K562 (cell line): ENCODE measurements around the gene SMIM12. TPM values are rescaled to one million over a fixed set of nuclear protein-coding genes. Genes with fewer than 3 reads are reported as not detected.

Source experiments
- CCNT2 ChIP-seq: IDR thresholded peaks from 2 replicates; pipeline ENCODE4 v1.6.1; 2011; ENCODE audit warnings: borderline replicate concordance, low read depth, mild to moderate bottlenecking, moderate library complexity, mixed read lengths, low read length; ENCODE audit not compliant: insufficient read length; ENCODE audit errors: extremely low read depth
- COPS2 ChIP-seq: fragments of 450-650 bp; conservative IDR thresholded peaks from 2 replicates; pipeline ENCODE4 v1.6.1; 2016; ENCODE audit warnings: mild to moderate bottlenecking, moderate library complexity
- HNRNPLL ChIP-seq: fragments of 200-400 bp; formaldehyde crosslinking; IDR thresholded peaks from 2 replicates; pipeline ENCODE4 v1.6.1; 2017; ENCODE audit warnings: low read length, low read depth, mild to moderate bottlenecking; ENCODE audit not compliant: poor library complexity, severe bottlenecking
- JUND ChIP-seq, 2 experiments: IDR thresholded peaks; 2 replicates in 1 of 2; 3 replicates in 1 of 2; pipeline ENCODE4 v1.6.1; 2011; ENCODE audit warnings: borderline replicate concordance in 2 of 2, low read depth in 2 of 2, low read length in 2 of 2, improper control_type of control experiment in 1 of 2, missing biosample characterization in 1 of 2, missing genetic modification characterization in 1 of 2, missing genetic modification reagents in 1 of 2
- KAT7 ChIP-seq: sonication (generic); formaldehyde crosslinking; IDR thresholded peaks from 2 replicates; pipeline ENCODE4 v1.8.0; 2022; ENCODE audit warnings: missing genetic modification reagents, mild to moderate bottlenecking, borderline replicate concordance
- LEF1 ChIP-seq: fragments of 450-650 bp; IDR thresholded peaks from 2 replicates; pipeline ENCODE4 v1.6.1; 2016; ENCODE audit warnings: mild to moderate bottlenecking
- MCM5 ChIP-seq: fragments of 450-650 bp; IDR thresholded peaks from 2 replicates; pipeline ENCODE4 v1.6.1; 2016; ENCODE audit warnings: low read depth
- MCM7 ChIP-seq, 2 experiments: fragments of 450-650 bp; IDR thresholded peaks; 2 replicates each; pipeline ENCODE4 v1.6.1; 2016 to 2018
- MEF2D ChIP-seq: conservative IDR thresholded peaks from 2 replicates; pipeline ENCODE4 v1.6.1; 2016; ENCODE audit warnings: low read depth, missing genetic modification characterization, missing compliant biosample characterization
- SLC30A9 ChIP-seq: fragments of 250-450 bp; sonication (Bioruptor Pico); IDR thresholded peaks from 2 replicates; pipeline ENCODE4 v1.8.0; 2022; ENCODE audit warnings: mild to moderate bottlenecking, moderate library complexity
- SMAD3 ChIP-seq: fragments of 450-650 bp; formaldehyde crosslinking; conservative IDR thresholded peaks from 2 replicates; pipeline ENCODE4 v1.4.0; 2020; ENCODE audit warnings: mild to moderate bottlenecking
- U2AF1 ChIP-seq: fragments of 200-400 bp; formaldehyde crosslinking; optimal IDR thresholded peaks from 2 replicates; pipeline ENCODE3; 2017; ENCODE audit warnings: mild to moderate bottlenecking, low read depth, low read length, moderate library complexity
- ZFP30 ChIP-seq: fragments of 250-450 bp; sonication (Bioruptor Pico); IDR thresholded peaks from 2 replicates; pipeline ENCODE4 v1.8.0; 2022; ENCODE audit warnings: moderate library complexity, mild to moderate bottlenecking, inconsistent platforms, borderline replicate concordance
- ZNF583 ChIP-seq: fragments of 250-450 bp; sonication (Bioruptor Pico); IDR thresholded peaks from 2 replicates; pipeline ENCODE4 v1.4.0; 2020
- ZNF780A ChIP-seq: fragments of 250-450 bp; sonication (Bioruptor Pico); IDR thresholded peaks from 2 replicates; pipeline ENCODE4 v1.5.0; 2021; ENCODE audit warnings: mild to moderate bottlenecking
- ZNF79 ChIP-seq: fragments of 250-450 bp; sonication (Bioruptor Pico); IDR thresholded peaks from 2 replicates; pipeline ENCODE4 v1.4.0; 2020; ENCODE audit warnings: low read depth, mild to moderate bottlenecking, moderate library complexity
- ZZZ3 ChIP-seq: fragments of 450-650 bp; IDR thresholded peaks from 2 replicates; pipeline ENCODE4 v1.6.1; 2016; ENCODE audit warnings: antibody characterized with exemption, mild to moderate bottlenecking, moderate library complexity
- polyA plus RNA-seq, 8 experiments: library from polyadenylated mRNA; depleted of rRNA in 4 of 8; stranded (reverse) in 5 of 8; unstranded in 3 of 8; fragments of >200 nt; fragmentation: Nextera tagmentation in 2 of 8; fragmentation: Illumina TruSeq in 1 of 8; extraction: Ambion mirVana in 2 of 8; extraction: Trizol in 1 of 8; gene quantifications; 2 replicates each; pipeline versions ENCODE4 v1.2.1 to v1.2.3, GENCODE V29; 2011 to 2014; ENCODE audit warnings: inconsistent platforms in 1 of 8, missing spikeins in 1 of 8
- total RNA-seq, 7 experiments: library from RNA; depleted of rRNA in 6 of 7; stranded (reverse); fragments of >200 nt in 6 of 7; fragmentation: Illumina TruSeq in 2 of 7; extraction: Trizol in 2 of 7; gene quantifications; 2 replicates each; pipeline versions ENCODE4 v1.2.1 to v1.2.3, GENCODE V29; 2011 to 2021; ENCODE audit warnings: low replicate concordance in 1 of 7
- TF ChIP-seq, protein P1 (sequence below): sonication (generic); formaldehyde crosslinking; IDR thresholded peaks from 2 replicates; pipeline ENCODE4 v1.8.0; 2022; ENCODE audit warnings: mild to moderate bottlenecking, missing genetic modification reagents
- TF ChIP-seq, protein P2 (sequence below): fragments of 450-650 bp; IDR thresholded peaks from 2 replicates; pipeline ENCODE4 v1.6.1; 2017; ENCODE audit warnings: mild to moderate bottlenecking, moderate library complexity
- TF ChIP-seq, protein P3 (sequence below): fragments of 450-650 bp; IDR thresholded peaks from 2 replicates; pipeline ENCODE4 v1.6.1; 2018; ENCODE audit warnings: mild to moderate bottlenecking, low read depth; ENCODE audit not compliant: partially characterized antibody
- TF ChIP-seq, protein P4 (sequence below): fragments of 250-450 bp; sonication (Bioruptor Pico); IDR thresholded peaks from 2 replicates; pipeline ENCODE4 v1.8.0; 2021; ENCODE audit warnings: moderate library complexity, mild to moderate bottlenecking, inconsistent platforms
- TF ChIP-seq, protein P5 (sequence below): fragments of 200-400 bp; formaldehyde crosslinking; IDR thresholded peaks from 2 replicates; pipeline ENCODE4 v1.6.1; 2017; ENCODE audit warnings: mild to moderate bottlenecking, low read depth, low read length, moderate library complexity

The SMIM12 gene
- total and polyA plus RNA-seq, 9 of the 15 experiments (the other 6 are each of a cell fraction or from before 2014, with no cell fraction given) = 51.7 to 112 (median 63.9) TPM

DNA sequence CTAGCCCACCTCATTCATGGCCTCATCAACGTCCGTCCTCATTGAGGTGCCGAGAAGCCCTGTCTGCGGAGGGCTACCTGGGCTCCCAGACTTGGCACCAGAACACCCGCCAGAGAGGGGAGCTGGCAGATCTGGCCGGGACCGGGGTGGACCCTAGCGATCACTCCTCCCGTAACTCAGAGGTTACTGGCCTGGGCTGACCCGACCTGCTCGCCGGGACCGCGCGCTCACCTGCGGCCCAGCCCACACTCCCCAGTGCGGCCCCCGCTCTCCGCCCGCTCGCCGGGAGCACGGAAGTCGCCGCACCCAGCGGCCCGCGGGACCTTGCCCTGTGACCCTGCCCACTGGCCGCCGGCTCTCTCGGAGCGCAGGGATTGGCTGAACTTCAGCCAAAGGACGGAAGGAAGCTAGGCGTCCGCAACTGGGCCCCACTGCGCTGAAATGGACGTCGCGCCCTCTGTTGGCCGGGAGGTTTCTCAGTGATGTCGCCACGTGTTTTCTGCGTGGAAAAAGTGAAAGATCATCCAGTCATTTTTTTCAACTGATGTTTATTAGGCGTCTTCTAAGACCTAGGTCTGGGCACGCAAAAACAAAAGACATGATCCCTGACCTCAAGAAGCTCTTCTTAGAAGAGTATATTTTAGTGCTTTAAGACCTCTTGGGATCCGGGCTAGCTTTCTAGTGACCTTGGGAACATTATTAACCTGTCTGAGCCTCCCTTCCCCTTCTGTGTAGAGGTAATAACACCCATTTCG lies at the start of gene SMIM12 (continued):
- TF ChIP-seq, protein P1, sequence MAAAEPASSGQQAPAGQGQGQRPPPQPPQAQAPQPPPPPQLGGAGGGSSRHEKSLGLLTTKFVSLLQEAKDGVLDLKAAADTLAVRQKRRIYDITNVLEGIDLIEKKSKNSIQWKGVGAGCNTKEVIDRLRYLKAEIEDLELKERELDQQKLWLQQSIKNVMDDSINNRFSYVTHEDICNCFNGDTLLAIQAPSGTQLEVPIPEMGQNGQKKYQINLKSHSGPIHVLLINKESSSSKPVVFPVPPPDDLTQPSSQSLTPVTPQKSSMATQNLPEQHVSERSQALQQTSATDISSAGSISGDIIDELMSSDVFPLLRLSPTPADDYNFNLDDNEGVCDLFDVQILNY (CRISPR knock-in tag) = peak; percentile 98
- TF ChIP-seq JUND (IDR thresholded peaks at IDR 0.05; ENCODE audit: borderline replicate concordance, low read depth, low read length) = peak; percentile 75
- no peak; the same call in 2 of the 3 replicates for TF ChIP-seq JUND (tag; IDR thresholded peaks at IDR 0.05; ENCODE audit: borderline replicate concordance, low read depth, low read length)
- TF ChIP-seq U2AF1 = no peak
- peak; percentile 64 for TF ChIP-seq LEF1
- TF ChIP-seq, protein P2, sequence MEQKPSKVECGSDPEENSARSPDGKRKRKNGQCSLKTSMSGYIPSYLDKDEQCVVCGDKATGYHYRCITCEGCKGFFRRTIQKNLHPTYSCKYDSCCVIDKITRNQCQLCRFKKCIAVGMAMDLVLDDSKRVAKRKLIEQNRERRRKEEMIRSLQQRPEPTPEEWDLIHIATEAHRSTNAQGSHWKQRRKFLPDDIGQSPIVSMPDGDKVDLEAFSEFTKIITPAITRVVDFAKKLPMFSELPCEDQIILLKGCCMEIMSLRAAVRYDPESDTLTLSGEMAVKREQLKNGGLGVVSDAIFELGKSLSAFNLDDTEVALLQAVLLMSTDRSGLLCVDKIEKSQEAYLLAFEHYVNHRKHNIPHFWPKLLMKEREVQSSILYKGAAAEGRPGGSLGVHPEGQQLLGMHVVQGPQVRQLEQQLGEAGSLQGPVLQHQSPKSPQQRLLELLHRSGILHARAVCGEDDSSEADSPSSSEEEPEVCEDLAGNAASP = no peak
- TF ChIP-seq CCNT2 = peak; percentile 89
- TF ChIP-seq ZNF780A (CRISPR knock-in tag) = no peak
- TF ChIP-seq MCM7 (IDR thresholded peaks at IDR 0.05) = no peak
- TF ChIP-seq COPS2 = no peak
- no peak for TF ChIP-seq ZFP30 (CRISPR knock-in tag)
- TF ChIP-seq HNRNPLL = peak; percentile 82
- TF ChIP-seq KAT7 (CRISPR knock-in tag) = peak; percentile 75; the same call in 1 of the 2 replicates
- no peak for TF ChIP-seq ZNF79 (CRISPR knock-in tag)
- TF ChIP-seq, protein P3, sequence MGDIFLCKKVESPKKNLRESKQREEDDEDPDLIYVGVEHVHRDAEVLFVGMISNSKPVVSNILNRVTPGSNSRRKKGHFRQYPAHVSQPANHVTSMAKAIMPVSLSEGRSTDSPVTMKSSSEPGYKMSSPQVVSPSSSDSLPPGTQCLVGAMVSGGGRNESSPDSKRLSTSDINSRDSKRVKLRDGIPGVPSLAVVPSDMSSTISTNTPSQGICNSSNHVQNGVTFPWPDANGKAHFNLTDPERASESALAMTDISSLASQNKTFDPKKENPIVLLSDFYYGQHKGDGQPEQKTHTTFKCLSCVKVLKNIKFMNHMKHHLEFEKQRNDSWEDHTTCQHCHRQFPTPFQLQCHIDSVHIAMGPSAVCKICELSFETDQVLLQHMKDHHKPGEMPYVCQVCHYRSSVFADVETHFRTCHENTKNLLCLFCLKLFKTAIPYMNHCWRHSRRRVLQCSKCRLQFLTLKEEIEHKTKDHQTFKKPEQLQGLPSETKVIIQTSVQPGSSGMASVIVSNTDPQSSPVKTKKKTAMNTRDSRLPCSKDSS = no peak
- TF ChIP-seq SLC30A9 (CRISPR knock-in tag) = no peak
- TF ChIP-seq SMAD3 (CRISPR knock-in tag) = no peak
- no peak for TF ChIP-seq MCM5
- TF ChIP-seq, protein P4, sequence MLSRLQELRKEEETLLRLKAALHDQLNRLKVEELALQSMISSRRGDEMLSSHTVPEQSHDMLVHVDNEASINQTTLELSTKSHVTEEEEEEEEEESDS (CRISPR knock-in tag) = no peak
- no peak; the same call in 1 of the 2 replicates for TF ChIP-seq MEF2D (tag)
- TF ChIP-seq, protein P5, sequence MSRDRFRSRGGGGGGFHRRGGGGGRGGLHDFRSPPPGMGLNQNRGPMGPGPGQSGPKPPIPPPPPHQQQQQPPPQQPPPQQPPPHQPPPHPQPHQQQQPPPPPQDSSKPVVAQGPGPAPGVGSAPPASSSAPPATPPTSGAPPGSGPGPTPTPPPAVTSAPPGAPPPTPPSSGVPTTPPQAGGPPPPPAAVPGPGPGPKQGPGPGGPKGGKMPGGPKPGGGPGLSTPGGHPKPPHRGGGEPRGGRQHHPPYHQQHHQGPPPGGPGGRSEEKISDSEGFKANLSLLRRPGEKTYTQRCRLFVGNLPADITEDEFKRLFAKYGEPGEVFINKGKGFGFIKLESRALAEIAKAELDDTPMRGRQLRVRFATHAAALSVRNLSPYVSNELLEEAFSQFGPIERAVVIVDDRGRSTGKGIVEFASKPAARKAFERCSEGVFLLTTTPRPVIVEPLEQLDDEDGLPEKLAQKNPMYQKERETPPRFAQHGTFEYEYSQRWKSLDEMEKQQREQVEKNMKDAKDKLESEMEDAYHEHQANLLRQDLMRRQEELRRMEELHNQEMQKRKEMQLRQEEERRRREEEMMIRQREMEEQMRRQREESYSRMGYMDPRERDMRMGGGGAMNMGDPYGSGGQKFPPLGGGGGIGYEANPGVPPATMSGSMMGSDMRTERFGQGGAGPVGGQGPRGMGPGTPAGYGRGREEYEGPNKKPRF = no peak
- TF ChIP-seq ZNF583 (CRISPR knock-in tag) = 0 out of 2 replicates have a peak, but pooled peaks have one; percentile 25
- TF ChIP-seq ZZZ3 = no peak
